Fibroblast of skin of left quadriceps (primary cell): ENCODE measurements around the gene SLC22A3.
"Not testable (repeated sequence)": the region's sequence is repeated elsewhere in the genome, so short reads cannot be mapped to it uniquely, and the experiment has no call there.

Experiments
- DNase-seq, 2 experiments: peaks; one replicate each; pipeline ENCODE4 v3.0.0-alpha.2; 2013; ENCODE audit warnings: low read depth in 2 of 2

SLC22A3 gene, protein sequence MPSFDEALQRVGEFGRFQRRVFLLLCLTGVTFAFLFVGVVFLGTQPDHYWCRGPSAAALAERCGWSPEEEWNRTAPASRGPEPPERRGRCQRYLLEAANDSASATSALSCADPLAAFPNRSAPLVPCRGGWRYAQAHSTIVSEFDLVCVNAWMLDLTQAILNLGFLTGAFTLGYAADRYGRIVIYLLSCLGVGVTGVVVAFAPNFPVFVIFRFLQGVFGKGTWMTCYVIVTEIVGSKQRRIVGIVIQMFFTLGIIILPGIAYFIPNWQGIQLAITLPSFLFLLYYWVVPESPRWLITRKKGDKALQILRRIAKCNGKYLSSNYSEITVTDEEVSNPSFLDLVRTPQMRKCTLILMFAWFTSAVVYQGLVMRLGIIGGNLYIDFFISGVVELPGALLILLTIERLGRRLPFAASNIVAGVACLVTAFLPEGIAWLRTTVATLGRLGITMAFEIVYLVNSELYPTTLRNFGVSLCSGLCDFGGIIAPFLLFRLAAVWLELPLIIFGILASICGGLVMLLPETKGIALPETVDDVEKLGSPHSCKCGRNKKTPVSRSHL

DNA sequence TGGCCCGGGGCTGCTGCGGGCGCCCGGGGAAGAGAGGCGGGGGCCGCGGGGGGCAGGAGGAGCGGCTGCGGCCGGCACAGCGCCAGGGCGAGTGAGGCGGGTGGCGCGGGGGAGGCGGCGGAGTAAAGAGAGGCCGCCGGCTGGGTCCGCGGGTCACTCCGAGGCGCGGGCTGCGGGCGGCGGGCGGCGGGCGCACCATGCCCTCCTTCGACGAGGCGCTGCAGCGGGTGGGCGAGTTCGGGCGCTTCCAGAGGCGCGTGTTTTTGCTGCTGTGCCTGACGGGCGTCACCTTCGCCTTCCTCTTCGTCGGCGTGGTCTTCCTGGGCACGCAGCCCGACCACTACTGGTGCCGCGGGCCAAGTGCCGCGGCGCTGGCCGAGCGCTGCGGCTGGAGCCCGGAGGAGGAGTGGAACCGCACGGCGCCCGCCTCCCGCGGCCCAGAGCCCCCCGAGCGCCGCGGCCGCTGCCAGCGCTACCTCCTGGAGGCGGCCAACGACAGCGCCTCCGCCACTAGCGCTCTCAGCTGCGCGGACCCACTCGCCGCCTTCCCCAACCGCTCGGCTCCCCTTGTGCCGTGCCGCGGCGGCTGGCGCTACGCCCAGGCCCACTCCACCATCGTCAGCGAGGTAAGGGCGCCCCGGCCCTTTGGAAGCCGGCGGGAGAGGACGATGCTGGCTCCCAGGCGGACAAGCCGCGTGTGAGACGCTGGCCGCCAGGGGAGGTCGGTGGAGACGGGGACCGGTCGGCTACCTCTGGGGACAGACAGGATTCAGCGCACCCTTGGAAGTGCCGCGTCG is at the start of gene SLC22A3:
TSS of gene SLC22A3 (plus strand) at position 156 of the 797 bp plus-strand sequence. CDS start at position 198, 42 bp downstream.
- no peak for DNase-seq

DNA sequence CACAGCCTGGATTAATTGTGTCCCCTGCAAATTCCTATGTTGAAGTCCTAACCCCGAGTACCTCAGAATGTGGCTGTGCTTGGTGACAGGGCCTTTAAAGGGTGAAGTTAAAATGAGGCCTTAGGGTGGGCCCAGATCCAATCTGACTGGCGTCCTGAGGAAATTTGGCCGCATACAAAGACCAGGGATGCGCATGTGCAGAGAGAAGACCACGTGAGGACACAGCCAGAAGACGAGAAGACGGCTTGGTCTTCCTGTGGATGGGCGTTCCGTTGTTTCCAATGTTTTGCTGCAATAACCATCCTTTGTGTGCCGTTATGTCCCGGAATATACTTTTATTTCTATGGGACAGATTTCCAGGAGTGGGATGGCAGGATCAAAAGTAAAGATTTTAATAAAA is 48.6 kb upstream of the SLC22A3 start:
- no peak for DNase-seq

DNA sequence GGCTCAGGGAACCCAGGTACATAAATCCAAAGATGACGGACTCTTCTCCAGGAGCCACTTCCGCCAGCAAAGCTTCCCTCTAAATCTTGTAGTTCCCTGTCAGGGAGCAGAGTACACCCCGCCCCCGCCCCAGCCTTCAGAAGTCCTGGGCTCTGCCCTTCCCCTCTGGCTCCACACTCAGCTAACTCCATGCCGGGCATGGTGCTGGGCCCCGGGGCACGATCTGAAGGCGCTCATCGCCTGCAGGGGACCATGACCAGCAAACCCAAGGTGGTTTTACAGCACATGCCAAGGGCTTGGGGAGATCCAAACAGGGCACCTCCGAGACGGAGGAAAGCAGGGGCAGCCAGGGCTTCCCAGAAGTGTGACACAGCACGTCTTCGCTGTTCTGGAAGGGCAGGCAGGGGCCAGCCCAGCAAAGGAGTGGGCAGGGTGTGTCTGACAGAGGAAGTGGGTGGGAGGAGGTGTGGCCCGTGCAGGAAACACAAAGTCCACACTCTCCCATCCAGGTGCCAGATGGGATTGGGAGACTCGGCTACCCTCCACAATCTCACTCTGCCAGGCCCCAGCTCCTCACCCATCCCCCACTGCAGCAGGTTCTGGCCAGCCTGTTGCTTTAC is 48.0 kb upstream of the SLC22A3 start:
- no peak for DNase-seq

DNA sequence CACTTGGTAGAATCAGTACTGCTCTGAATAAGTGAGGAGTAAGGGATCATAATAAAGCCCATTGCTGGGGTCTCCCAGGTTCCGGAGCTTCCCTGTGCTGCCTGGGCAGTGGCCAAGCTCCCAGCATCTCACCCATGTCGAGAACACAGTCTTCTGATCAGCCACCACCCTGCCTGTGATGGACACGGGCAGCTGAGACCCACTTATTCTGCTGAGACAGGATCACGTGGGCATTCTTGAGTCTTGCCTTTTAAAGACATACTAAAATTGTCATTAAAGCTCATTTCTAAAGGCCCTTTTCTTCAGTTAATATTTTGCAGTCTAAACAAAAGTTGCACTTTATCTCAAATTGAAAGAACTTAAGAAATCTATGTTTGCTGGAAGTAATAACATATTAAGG is 46.8 kb upstream of the SLC22A3 start:
- no peak for DNase-seq

DNA sequence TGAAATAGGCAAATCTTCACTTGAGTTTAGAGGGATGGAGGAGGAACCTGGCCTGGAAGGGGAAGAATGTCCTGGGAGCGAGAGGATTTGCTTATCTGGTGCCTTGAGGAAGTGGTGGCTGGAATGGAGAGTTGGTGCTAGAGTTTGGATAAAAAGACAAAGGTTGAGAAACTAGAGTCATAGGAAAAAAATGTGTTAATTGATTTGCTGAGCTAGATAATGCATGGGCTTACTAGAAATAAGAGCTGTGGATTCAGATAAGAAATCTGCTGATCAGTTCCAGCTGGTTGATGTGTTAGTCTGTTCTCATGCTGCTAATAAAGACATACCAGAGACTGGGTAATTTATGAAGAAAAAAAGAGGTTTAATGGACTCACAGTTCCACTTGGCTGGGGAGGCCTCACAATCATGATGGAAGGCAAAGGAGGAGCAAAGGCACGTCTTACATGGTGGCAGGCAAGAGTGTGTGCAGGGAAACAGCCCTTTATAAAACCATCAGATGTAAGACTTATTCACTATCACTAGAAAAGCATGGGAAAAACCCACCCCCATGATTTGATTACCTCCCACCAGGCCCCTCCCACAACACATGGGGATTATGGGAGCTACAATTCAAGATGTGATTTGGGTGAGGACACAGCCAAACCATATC is 45.6 kb upstream of the SLC22A3 start:
- DNase-seq = not testable (repeated sequence)

DNA sequence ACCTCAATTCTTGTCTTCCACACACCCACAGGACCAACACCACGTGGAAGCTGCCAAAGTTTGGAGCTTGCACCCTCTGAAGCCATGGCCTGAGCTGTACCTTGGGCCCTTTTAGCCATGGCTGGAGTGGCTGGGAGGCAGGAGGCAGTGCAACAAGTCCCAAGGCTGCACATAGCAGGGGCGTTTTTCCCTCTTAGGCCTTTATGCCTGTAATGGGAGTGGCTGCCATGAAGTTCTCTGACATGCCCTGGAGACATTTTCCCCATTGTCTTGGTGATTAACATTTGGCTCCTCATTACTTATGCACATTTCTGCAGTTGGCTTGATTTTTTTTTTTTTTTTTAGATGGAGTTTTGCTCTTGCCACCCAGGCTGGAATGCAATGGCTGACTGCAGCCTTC is 44.4 kb upstream of the SLC22A3 start:
- no peak for DNase-seq

DNA sequence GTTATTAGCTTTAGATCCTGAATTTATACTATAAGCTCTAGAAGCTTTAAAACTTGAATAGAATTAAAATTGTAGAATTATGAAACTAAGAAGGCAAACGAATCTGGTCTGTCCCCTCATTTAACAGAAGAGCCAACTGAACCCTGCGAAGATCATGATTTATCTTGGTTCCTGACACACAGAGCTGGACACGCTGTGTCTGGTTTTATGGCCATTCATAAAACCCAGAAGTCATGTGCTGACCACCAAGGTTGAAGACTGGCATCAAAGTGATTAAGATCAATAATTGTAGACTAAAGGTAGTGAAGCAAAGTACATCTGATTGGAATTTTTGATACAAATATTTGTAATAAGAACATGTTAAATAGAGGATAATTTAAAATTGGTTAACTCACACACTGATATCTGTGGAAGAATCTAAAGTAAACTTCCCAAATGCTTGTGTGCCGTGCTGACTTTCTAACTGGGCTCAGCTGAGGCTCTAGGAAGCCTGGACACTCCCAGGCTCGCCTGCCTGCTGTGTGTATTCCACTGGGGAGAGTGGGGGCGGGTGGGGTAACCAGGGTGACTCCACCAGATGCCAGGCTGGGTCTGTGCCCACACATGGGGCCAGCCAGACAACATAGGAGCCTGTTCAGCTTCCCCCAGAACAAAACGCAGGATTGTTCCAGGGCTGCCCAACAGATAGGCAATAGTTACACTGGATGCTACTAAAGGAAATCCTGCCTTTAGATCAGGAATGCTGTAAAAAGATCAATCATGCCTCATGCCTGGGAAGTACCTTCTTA is 42.1 kb upstream of the SLC22A3 start:
- no peak for DNase-seq

DNA sequence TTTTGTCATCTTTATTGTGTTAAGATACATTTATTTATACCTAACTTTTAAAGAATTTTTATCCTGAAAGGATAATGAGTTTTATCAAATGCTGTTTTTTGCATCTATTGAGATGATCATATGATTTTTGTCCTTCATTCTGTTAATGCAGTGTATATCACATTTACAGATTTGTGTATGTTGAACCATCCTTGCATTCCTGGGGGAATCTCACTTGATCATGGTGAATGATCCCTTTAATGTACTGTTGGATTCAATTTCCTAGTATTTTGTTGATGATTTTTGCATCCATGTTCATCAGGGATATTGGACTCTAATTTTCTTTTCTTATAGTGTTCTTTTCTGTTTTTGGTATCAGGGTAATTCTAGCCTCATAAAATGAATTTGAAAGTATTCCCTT is 38.5 kb upstream of the SLC22A3 start:
- DNase-seq = no peak

DNA sequence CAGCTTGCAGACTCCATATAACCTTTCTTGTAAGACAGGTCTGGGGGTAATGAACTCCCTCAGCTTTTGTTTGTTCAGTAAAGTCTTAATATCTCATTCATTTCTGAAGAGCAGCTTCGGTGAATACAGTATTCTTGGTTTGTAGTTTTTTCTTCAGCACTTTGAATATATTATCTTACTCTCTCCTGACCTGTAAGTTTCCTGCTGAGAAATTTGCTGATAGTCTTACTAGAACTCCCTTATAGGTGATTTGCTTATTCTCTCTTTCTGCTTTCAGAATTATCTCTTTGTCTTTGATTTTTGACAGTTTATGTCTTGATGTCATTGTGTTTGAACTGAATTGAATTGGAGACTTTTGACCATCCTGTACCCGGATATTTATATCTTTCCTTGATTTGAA is 35.3 kb upstream of the SLC22A3 start:
- no peak for DNase-seq

DNA sequence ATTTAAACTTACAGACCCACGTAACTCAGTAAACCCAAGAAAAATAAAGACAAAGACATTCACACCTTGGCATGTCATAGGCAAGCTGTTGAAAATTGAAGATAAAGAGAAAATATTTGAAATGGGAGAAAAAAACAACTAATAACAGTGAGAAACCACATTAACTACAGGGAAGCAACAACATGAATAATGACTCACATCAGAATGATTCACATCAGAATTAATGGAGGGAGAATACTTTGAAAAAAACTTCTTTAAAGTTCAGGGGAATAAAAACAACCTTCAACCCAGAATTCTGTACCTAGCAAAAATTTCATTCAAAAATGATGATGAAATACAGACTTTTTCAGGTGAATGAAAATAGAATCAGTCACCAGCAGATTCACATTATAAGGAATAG is 32.9 kb upstream of the SLC22A3 start:
- DNase-seq = no peak

DNA sequence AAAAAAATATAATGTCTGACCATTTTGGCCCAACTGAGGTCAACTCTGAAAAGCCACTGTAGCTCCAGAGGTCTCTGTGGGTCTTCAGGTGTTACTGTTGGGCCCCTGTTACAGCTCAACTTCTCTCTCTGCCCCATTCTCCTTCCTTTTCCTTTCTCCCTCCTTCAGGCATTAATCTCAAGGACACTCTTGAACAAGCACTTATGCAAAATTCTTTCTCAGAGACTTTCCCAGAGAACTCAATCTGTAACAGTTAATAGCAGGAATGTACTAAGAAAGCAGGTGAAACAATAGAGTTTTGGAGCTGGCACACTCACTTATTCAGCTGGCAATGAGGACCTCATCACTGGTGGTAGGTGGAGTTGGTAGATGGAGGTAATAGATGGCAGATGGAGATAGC is 31.9 kb upstream of the SLC22A3 start:
- DNase-seq = no peak

DNA sequence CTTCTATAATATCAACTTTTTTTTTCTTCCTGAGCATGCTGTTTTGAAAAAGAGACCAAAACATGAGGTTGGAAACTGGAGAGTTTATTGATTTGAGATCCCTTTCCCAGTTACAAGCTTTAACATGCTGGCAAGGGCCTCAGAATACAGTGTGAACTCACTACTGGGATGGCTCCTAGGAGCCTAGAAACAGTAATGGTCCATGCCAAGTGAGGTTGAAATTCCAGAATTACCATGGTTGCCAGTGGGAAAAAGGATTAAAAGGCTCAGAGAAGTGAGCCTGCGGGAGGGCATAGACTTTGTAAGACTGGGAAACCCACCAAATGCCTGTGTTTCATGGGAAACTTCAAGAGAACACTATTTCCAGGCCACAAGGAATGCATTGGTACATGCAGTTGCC is 28.9 kb upstream of the SLC22A3 start:
- DNase-seq = no peak

DNA sequence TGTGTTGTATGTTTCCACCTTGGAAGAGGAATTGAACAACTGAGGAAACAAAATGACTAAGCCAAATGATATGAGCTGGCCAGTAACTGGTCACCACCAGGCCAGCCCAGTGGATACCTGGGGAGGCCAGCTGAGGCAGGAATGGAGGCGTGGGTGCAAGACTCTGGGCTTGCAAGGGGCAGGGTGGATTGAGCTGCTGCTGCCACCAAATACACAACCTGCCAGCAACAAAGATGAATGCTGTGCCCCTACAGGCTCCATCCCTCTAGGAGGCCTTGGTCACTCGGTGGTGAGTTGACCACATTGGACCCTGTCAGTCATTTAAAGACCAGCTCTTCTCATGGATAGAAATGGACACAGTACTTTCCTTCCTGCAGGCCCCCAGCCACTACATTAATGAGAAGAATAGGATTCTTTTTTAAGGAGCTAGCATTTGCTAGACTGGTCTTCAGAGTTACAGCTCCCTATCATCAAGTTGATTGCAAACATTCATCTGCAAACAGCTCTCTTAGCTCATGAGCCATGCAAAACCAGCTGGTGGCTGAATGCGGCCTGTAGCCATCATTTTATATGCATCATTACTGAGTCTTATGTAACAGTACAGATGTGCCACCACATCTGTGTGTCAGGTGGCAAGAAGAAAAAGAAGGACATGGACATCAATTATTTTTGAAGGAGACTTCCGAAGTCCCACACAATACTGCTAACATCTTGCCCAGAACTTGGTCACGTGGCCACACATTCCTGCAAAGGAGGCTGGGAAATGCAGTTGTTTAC is 26.3 kb upstream of the SLC22A3 start:
- no peak for DNase-seq

DNA sequence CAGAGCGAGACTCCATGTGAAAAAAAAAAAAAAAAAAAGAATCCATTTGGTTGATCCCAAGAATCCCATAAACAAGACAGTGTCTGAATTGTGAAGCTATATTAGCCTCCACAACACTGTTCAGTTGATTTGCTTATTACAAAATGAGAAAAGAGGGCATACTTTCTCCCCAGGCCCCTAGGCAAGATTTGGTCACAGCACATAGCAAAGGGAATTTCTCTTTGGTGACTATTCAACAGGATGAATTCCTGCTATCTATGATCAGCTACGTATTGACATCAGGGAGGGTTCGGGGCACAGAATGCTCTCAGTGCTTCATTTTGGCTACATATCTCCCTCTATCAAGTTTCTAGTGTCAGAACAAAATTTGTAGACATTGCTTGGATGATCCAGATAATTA is 20.2 kb upstream of the SLC22A3 start:
- DNase-seq = no peak

DNA sequence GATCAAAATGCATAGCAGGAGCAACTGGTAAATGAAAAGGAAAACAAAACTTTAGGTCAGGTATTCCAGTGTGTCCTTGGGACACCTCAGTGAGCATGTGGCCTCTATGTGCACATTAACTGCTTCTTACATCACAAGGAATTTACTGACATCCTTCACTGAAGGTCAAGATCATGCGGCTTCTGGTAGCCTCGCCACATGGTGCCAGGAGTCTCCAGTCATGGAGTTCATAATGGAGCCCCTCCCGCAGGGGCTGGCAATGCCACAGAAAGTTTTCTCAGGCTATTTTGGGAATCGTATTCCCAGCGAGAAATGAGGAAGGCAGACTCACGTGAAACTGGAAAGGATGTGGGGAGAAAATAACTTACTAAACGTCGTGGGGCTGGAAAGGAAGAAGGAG is 19.7 kb upstream of the SLC22A3 start:
- DNase-seq = no peak

DNA sequence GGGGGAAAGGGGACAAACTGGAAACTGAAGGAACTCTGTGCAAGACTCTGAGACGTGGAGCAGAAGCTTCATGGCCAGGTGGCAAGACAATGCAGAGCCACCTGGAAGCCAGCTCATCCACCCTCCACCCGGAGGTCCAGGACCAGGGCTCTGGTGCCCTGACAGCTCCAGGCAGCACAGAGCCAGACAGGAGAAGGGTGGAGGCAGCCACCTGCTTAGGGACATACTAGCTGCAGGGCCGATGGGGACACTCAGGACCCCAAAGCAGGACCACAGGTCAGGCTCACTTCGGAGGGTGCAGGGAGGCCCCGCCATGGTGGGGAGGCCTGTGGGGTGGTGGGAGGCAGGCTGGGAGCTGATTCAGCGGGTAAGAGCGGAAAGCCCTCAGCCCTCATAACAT is 19.0 kb upstream of the SLC22A3 start:
- no peak for DNase-seq

DNA sequence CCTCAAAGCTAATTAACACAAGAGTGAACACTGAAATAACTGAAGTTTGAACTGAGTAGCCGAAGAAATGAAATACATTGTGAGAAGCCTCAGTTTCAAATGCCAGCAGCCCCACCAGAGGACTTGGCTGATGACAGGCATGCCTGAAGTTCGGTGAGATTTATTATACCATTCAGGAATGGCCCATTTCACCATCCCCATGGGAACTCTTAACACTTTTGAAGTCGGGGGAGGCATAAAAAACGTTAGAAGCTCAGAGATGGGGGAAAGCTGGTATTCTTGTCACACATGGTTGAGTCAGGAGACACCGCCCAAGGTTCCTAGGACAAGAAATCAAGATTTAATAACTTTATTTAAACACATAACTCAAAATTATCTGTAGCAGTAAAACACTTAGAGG is 17.6 kb upstream of the SLC22A3 start:
- peak; percentile 15 to 24 for DNase-seq

DNA sequence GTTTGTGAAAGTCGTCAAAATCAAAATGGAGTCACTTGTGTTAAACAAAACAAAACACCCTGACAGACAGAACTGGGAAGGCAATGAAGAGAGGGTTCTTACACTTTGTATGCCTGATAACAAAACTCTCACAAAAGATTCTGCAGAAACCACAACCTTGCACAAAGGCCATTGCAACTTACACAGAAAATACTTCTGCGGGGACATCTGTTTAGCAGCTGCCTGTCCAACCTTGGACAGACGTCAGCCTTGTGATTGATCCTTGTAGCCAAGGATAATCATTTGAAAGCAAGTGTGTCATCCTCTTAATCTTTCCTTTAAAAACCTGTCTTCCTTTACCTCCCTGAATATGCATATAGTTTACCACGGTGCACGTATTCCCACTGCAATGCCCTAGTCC is 17.0 kb upstream of the SLC22A3 start:
- DNase-seq = no peak

DNA sequence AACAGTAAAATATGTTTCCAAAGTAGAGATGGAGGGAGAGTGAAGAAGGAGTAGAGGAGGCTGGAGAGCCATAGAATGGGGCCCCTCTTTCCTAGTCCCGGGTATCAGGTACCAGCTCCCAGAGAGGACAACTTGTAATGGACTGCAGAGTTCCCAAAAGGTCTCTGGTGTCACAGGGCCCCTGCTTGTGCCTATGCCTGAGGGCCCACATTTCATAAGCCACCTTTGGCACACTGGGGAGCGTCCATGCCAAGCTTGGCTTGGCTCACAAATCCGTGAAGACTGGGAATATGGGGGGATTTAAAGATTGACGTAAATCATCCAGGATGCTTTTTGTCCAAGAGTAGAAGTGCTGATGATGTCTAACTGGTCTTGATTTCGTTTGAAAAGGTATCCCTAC is 16.4 kb upstream of the SLC22A3 start:
- no peak for DNase-seq

DNA sequence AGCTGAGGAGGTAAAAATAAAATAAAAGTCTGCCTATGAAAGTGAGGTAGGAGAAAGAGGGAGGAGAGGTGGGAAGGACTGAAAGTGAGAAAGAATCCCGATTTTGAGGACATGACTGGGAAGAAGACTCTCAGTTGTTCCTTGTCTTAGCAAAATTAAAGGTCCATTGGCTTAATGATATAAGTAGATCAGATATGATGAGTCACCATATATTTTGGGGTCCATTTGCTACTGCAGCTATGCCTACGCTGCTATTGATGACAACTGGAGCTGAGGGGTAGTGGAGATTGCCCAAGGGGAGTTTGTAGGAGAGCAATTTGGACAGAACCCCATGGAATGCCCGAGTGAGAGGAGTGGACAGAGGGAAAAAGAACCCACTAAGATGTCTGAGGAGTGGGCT is 15.1 kb upstream of the SLC22A3 start:
- DNase-seq = no peak
